ENCODE measurements around the gene TBP.
"Not testable (repeated sequence)": the region's sequence is repeated elsewhere in the genome, so short reads cannot be mapped to it uniquely, and the experiment has no call there.

The TBP gene

GRCh38 chr6:170512249-170512648 is 41.9 kb upstream of the TBP start:
- Histone ChIP-seq H3K4me3 (no peak overlapping the region), H3K4me1 (no peaks in the 10 kb centered on the region), H3K9ac (no peak overlapping the region), H3K27me3 (no peaks in the 10 kb centered on the region), H4K20me1 (no peaks in the 10 kb centered on the region), H3K4me2 (no peak overlapping the region), H3K27ac (no peak overlapping the region), H3K9me3 (replicated peaks in 1 of 11) (no peaks in the 10 kb centered on the region; a peak in 1 of 22 replicates), H3K36me3 (no peaks in the 10 kb centered on the region)
- no peak for TF ChIP-seq Cebpa-rat (IDR thresholded peaks at IDR 0.05)

DNA sequence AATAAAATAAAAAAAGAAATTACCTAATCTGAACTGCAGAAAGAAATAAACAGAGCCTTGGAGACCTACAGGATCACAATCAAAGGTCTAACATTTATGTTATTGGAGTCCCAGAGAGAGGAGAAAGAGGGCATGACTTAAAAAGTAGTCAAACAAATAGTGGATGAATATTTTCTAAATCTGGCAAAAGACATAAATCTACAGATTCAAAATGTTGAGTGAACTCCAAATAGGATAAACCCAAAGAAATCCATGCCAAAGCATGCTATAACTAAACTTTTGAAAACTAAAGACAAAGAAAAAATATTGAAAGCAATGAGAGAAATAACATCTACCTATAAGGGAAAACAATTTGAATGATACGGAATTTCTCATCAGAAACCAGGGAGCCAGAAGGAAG is 39.3 kb upstream of the TBP start:
- H3K27ac ChIP-seq = no peak overlapping the region
- no peaks in the 10 kb centered on the region for H3K27me3 ChIP-seq
- no peaks in the 10 kb centered on the region for H3K36me3 ChIP-seq
- H4K20me1 ChIP-seq = no peaks in the 10 kb centered on the region
- H3K9ac ChIP-seq = no peak overlapping the region
- no peak overlapping the region for H3K4me2 ChIP-seq
- H3K9me3 ChIP-seq (replicated peaks in 1 of 11) = no peaks in the 10 kb centered on the region; a peak in 1 of 22 replicates
- no peak for TF ChIP-seq Cebpa-rat (IDR thresholded peaks at IDR 0.05)
- no peak overlapping the region for H3K4me3 ChIP-seq
- no peaks in the 10 kb centered on the region for H3K4me1 ChIP-seq

- Histone ChIP-seq H3K4me1 (no peaks in the 10 kb centered on the region), H3K27me3 (no peaks in the 10 kb centered on the region), H3K4me2 (peak overlapping the region in 2 of 11 experiments; percentile 47 to 49; a peak in 3 of 22 replicates), H3K9ac (no peak overlapping the region), H3K4me3 (no peak overlapping the region), H4K20me1 (no peaks in the 10 kb centered on the region), H3K9me3 (replicated peaks in 1 of 11) (no peaks in the 10 kb centered on the region; a peak in 1 of 22 replicates), H3K27ac (no peak overlapping the region), H3K36me3 (no peaks in the 10 kb centered on the region)
- TF ChIP-seq Cebpa-rat (IDR thresholded peaks at IDR 0.05) = no peak
These were observed 37.2 kb upstream of the TBP start for GRCh38 chr6:170516783-170517616.

GRCh38 chr6:170522565-170523183 is 31.5 kb upstream of the TBP start:
- Histone ChIP-seq H3K4me2 (no peak overlapping the region), H3K4me3 (no peak overlapping the region), H3K27ac (no peak overlapping the region), H3K9me3 (replicated peaks in 1 of 11) (no peaks in the 10 kb centered on the region), H3K36me3 (no peaks in the 10 kb centered on the region), H3K4me1 (peaks cover 0 to 11% (median 2%) of the 10 kb centered on the region in 10 experiments; a peak in 3 of 20 replicates), H3K27me3 (no peaks in the 10 kb centered on the region), H4K20me1 (no peaks in the 10 kb centered on the region), H3K9ac (no peak overlapping the region)
- TF ChIP-seq Cebpa-rat (IDR thresholded peaks at IDR 0.05) = no peak

- H3K27me3 ChIP-seq = no peaks in the 10 kb centered on the region
- H3K9me3 ChIP-seq (replicated peaks in 1 of 11) = no peaks in the 10 kb centered on the region
- no peaks in the 10 kb centered on the region for H3K36me3 ChIP-seq
- H3K4me1 ChIP-seq = peaks cover 0 to 13% (median 3%) of the 10 kb centered on the region in 10 experiments; a peak in 6 of 20 replicates
- TF ChIP-seq Cebpa-rat (IDR thresholded peaks at IDR 0.05) = no peak
- no peak overlapping the region for H3K27ac ChIP-seq
- H3K4me3 ChIP-seq = no peak overlapping the region
- peak overlapping the region in 2 of 11 experiments; percentile 5 to 11; a peak in 2 of 22 replicates for H3K4me2 ChIP-seq
- H4K20me1 ChIP-seq = no peaks in the 10 kb centered on the region
- H3K9ac ChIP-seq = no peak overlapping the region
These were observed 30.7 kb upstream of the TBP start for GRCh38 chr6:170523256-170524171.

DNA sequence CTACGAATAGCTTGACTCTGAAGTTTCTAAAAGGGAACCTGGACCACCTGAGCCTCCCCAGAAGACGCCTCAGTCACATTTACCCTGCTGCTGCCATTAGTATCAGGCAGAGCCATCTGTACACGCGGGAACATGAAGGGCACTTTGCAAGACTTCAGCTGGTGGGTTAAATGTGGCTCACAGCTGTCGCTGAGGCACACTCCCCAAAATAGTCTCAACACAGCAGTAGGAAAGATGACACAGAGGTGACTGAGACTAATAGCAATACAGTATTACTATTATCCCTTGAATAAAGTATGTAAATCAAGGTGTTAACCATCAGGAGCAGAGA is 30.0 kb upstream of the TBP start:
- Histone ChIP-seq H3K9me3 (replicated peaks in 1 of 11) (no peaks in the 10 kb centered on the region), H3K4me1 (peaks cover 0 to 16% (median 5%) of the 10 kb centered on the region in 10 experiments; a peak in 6 of 20 replicates), H3K9ac (no peak overlapping the region), H3K4me2 (peak overlapping the region in 2 of 11 experiments; percentile 5 to 11; a peak in 2 of 22 replicates), H3K27me3 (no peaks in the 10 kb centered on the region), H3K4me3 (no peak overlapping the region), H3K36me3 (no peaks in the 10 kb centered on the region), H4K20me1 (no peaks in the 10 kb centered on the region), H3K27ac (no peak overlapping the region)
- TF ChIP-seq Cebpa-rat (IDR thresholded peaks at IDR 0.05) = no peak

DNA sequence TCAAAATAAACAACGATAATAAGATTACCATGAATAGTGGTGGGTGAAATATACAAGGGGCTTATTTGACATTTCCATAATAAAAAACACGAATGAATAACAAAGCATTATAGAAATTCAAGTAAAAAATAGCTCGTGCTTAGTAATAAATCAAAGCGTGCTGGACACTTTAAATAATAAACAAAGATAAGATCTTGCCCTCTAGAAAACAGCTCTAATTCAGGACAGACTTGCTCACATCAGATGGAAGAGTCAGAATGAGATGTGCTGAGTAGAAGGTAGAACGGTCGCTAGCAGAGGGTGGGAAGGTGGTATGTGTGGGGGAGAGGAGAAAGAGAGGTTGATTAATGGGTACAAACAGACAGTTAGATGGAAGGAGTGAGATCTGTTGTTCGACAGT is 28.4 kb upstream of the TBP start:
- TF ChIP-seq Cebpa-rat (IDR thresholded peaks at IDR 0.05) = no peak
- no peaks in the 10 kb centered on the region for H3K27me3 ChIP-seq
- H3K27ac ChIP-seq = no peak overlapping the region
- peaks cover 0 to 8% (median 0%) of the 10 kb centered on the region in 11 experiments; a peak in 4 of 22 replicates for H4K20me1 ChIP-seq
- H3K4me2 ChIP-seq = no peak overlapping the region
- no peak overlapping the region for H3K4me3 ChIP-seq
- H3K4me1 ChIP-seq = peaks cover 0 to 16% (median 5%) of the 10 kb centered on the region in 10 experiments; a peak in 6 of 20 replicates
- H3K9ac ChIP-seq = no peak overlapping the region
- no peaks in the 10 kb centered on the region for H3K9me3 ChIP-seq (replicated peaks in 1 of 11)
- no peaks in the 10 kb centered on the region for H3K36me3 ChIP-seq

GRCh38 chr6:170527995-170528394 is 26.2 kb upstream of the TBP start:
- H3K4me3 ChIP-seq; H3K27ac ChIP-seq; H3K9ac ChIP-seq; H3K27me3 ChIP-seq; H3K4me2 ChIP-seq; H3K9me3 ChIP-seq (replicated peaks in 1 of 11): not testable (repeated sequence)
- Histone ChIP-seq H4K20me1 (peaks cover 0 to 17% (median 9%) of the 10 kb centered on the region in 11 experiments; a peak in 10 of 22 replicates), H3K4me1 (peaks cover 0 to 16% (median 5%) of the 10 kb centered on the region in 10 experiments; a peak in 6 of 20 replicates), H3K36me3 (peaks cover 4 to 18% (median 14%) of the 10 kb centered on the region in 11 experiments)
